ENCODE data around the gene ALPI. TPM values are rescaled to one million over a fixed set of nuclear protein-coding genes. Genes with fewer than 3 reads are reported as not detected.

ALPI gene
- total and polyA plus RNA-seq, 8 donors = 1.4 to 12.3 TPM; not detected in 6

DNA sequence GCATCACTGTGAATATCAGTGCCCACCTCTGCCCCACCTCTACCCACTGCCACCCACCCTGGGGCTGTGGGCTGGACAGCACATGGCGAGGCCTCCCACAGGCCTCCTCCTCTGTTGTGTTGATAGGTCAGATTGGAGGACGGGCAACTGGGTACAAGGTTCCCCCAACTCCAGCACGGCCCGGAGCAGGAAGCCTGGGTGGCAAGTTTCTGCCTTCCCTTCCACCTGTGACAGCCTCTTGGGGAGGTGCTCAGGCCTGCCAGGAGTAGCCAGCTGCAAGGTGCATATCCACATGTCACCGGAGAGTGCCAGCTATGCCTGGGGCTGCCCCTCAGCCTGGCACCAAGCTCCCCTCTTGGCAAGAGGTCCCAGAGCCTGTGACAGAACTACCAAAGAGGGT lies 38.6 kb downstream of the ALPI start:
- WGBS, 5 donors = 75 to 95% (median 91%) methylated on average over 3 to 5 of the region's 5 CpGs

DNA sequence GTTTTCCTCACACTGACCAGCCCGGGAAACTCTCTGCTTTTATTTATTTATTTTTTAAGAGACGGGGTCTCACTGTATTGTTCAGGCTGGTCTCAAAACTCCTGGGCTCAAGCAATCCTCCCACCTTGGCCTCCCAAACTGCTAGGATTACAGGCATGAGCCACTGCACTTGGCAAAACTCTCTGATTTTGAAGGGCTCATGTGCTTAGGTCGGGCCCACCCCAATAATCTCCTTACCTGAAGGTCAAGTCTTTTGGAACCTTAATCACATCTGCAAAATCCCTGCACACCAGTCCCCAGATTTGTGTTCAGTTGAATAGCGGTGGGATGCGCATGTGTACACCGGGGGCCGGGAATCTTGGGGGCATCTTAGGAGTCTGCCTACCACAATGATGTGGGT lies 39.3 kb downstream of the ALPI start:
- DNase-seq = no peak
- intact Hi-C loops (cut with DNase I; ENCODE audit: low total_unique reads) = no loop called here
- no peaks in the 10 kb centered on the region for H3K36me3 ChIP-seq
- no peak overlapping the region for H3K27ac ChIP-seq
- no peaks in the 10 kb centered on the region for H3K9me3 ChIP-seq
- peaks cover 0 to 36% (median 0%) of the 10 kb centered on the region in 3 donors for H3K27me3 ChIP-seq
- no peak overlapping the region for H3K4me3 ChIP-seq
- TF ChIP-seq, protein P1, sequence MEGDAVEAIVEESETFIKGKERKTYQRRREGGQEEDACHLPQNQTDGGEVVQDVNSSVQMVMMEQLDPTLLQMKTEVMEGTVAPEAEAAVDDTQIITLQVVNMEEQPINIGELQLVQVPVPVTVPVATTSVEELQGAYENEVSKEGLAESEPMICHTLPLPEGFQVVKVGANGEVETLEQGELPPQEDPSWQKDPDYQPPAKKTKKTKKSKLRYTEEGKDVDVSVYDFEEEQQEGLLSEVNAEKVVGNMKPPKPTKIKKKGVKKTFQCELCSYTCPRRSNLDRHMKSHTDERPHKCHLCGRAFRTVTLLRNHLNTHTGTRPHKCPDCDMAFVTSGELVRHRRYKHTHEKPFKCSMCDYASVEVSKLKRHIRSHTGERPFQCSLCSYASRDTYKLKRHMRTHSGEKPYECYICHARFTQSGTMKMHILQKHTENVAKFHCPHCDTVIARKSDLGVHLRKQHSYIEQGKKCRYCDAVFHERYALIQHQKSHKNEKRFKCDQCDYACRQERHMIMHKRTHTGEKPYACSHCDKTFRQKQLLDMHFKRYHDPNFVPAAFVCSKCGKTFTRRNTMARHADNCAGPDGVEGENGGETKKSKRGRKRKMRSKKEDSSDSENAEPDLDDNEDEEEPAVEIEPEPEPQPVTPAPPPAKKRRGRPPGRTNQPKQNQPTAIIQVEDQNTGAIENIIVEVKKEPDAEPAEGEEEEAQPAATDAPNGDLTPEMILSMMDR (IDR thresholded peaks at IDR 0.05) = no peak
- TF ChIP-seq POLR2AphosphoS5 (IDR thresholded peaks at IDR 0.05) = no peak
- no peak for TF ChIP-seq POLR2A (IDR thresholded peaks at IDR 0.05)
- TF ChIP-seq EP300 (IDR thresholded peaks at IDR 0.05) = no peak
- H3K4me1 ChIP-seq = no peaks in the 10 kb centered on the region
- 84 to 90% (median 86%) methylated on average over 7 of the region's 7 CpGs for WGBS, 5 donors

More for the DNA sequence above, 38.6 kb downstream of the ALPI start:
- no peak overlapping the region for H3K4me3 ChIP-seq
- H3K9me3 ChIP-seq = no peaks in the 10 kb centered on the region
- no peak overlapping the region for H3K27ac ChIP-seq
- intact Hi-C loops (cut with DNase I; ENCODE audit: low total_unique reads) = no loop called here
- H3K36me3 ChIP-seq = no peaks in the 10 kb centered on the region
- DNase-seq = no peak
- no peaks in the 10 kb centered on the region for H3K4me1 ChIP-seq
- peaks cover 0 to 43% (median 0%) of the 10 kb centered on the region in 3 donors for H3K27me3 ChIP-seq
- TF ChIP-seq EP300 (IDR thresholded peaks at IDR 0.05) (no peak), POLR2A (IDR thresholded peaks at IDR 0.05) (no peak), POLR2AphosphoS5 (IDR thresholded peaks at IDR 0.05) (no peak)
- TF ChIP-seq, protein P1 (IDR thresholded peaks at IDR 0.05) = no peak

DNA sequence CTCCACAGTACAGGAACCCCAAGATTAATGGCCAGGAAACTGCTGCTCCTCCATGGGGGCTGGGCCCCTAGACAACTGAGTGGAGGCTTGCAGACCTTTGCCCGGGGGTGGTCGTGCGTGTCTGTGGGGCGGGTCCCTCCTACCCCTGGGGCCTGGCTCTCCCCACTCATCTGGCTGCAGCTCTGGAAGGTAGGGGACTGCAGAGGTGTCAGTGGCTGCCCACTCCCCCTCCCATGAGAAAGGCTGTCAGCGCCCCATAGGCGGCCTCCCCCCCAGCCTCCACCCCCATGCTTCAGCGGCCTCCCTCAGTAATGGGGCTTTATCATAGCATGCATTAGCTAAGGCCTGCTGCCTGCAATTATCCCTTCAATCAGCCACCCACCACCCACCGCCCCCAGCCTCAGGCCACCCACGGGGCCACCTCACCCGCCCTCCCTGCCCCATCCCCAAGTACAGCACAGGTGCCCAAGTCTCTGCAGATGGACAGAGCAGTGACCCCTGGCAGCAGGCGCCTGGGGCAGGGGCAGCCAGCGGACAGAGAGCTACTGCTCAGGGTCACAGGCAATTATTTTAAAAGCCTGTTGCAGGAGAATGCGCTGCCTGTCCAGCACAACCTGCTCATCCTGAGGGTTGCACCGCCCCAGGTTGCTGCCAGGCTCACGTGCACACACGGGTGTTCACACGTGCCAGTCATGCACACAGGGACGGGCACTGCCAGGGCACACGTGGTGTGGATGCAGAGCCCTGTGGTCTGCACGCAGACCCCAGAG lies 40.7 kb downstream of the ALPI start:
- Histone ChIP-seq H3K4me1 (peaks cover 0 to 5% (median 3%) of the 10 kb centered on the region in 4 donors), H3K36me3 (no peaks in the 10 kb centered on the region), H3K4me3 (no peak overlapping the region), H3K9me3 (no peaks in the 10 kb centered on the region), H3K27ac (no peak overlapping the region), H3K27me3 (peaks cover 0 to 24% (median 0%) of the 10 kb centered on the region in 3 donors)
- intact Hi-C loops (cut with DNase I; ENCODE audit: low total_unique reads) = no loop called here
- WGBS, 5 donors = 70 to 75% (median 73%) methylated on average over 17 to 20 of the region's 20 CpGs
- TF ChIP-seq POLR2AphosphoS5 (IDR thresholded peaks at IDR 0.05) = no peak
- TF ChIP-seq POLR2A (IDR thresholded peaks at IDR 0.05) = no peak
- TF ChIP-seq, protein P1 (IDR thresholded peaks at IDR 0.05) = no peak
- TF ChIP-seq EP300 (IDR thresholded peaks at IDR 0.05) = no peak
- DNase-seq = no peak

DNA sequence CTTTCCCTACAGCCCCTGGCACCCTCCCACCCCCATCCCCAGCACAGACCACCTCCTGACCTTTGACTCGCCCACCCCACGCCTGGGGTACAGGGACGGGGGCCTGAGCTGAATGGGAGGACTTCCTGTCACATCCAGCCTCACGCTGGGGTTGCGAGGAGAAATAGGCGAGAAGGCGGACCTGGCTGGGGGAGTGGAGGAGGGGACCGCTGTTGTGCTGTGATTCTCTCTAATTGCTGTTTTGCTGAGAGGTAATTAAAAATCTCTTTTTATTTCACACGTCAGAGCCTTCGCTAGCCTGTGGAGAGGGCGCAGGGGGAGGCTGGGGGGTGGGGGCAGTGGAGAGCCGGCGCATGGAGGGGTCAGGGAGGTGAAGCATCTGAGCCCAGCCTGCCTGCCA lies 41.4 kb downstream of the ALPI start:
- DNase-seq = no peak
- Histone ChIP-seq H3K27me3 (peaks cover 0 to 31% (median 6%) of the 10 kb centered on the region in 3 donors), H3K4me1 (peaks cover 2 to 11% (median 7%) of the 10 kb centered on the region in 4 donors), H3K9me3 (no peaks in the 10 kb centered on the region), H3K36me3 (no peaks in the 10 kb centered on the region), H3K27ac (no peak overlapping the region), H3K4me3 (no peak overlapping the region)
- intact Hi-C loops (cut with DNase I; ENCODE audit: low total_unique reads) = no loop called here
- TF ChIP-seq EP300 (IDR thresholded peaks at IDR 0.05) = no peak
- TF ChIP-seq, protein P1 (IDR thresholded peaks at IDR 0.05) = no peak
- TF ChIP-seq POLR2AphosphoS5 (IDR thresholded peaks at IDR 0.05) = no peak
- TF ChIP-seq POLR2A (IDR thresholded peaks at IDR 0.05) = no peak
- WGBS, 5 donors = 73 to 82% (median 78%) methylated on average over 13 of the region's 13 CpGs
